Glutamatergic neuron (in vitro differentiated cells): ENCODE results near the gene CACHD1. TPM values are rescaled to one million over a fixed set of nuclear protein-coding genes. Genes with fewer than 3 reads are reported as not detected.

Source experiments
- DNase-seq: peaks from one replicate; pipeline ENCODE4 v3.0.0; 2022
- H3K27ac Mint-ChIP-seq: one replicate; pipeline ENCODE4 v1.8.0; 2020; ENCODE audit warnings: mild to moderate bottlenecking, mixed read lengths, inconsistent platforms; ENCODE audit not compliant: unreplicated experiment
- H3K27me3 Mint-ChIP-seq: one replicate; pipeline ENCODE4 v1.8.0; 2020; ENCODE audit warnings: mild to moderate bottlenecking, moderate library complexity, mixed read lengths, inconsistent platforms; ENCODE audit not compliant: unreplicated experiment
- H3K36me3 Mint-ChIP-seq: one replicate; pipeline ENCODE4 v1.8.0; 2020; ENCODE audit warnings: mild to moderate bottlenecking, mixed read lengths, inconsistent platforms; ENCODE audit not compliant: unreplicated experiment
- H3K4me1 Mint-ChIP-seq: one replicate; pipeline ENCODE4 v1.8.0; 2020; ENCODE audit warnings: mild to moderate bottlenecking, low read depth, mixed read lengths, inconsistent platforms; ENCODE audit not compliant: unreplicated experiment
- H3K4me3 Mint-ChIP-seq: one replicate; pipeline ENCODE4 v1.8.0; 2020; ENCODE audit warnings: mild to moderate bottlenecking, mixed read lengths, inconsistent platforms; ENCODE audit not compliant: unreplicated experiment
- H3K9me3 Mint-ChIP-seq: one replicate; pipeline ENCODE4 v1.8.0; 2020; ENCODE audit warnings: mild to moderate bottlenecking, moderate library complexity, mixed read lengths, inconsistent platforms; ENCODE audit not compliant: unreplicated experiment
- CTCF ChIP-seq: fragments of 200-600 bp; sonication (generic); IDR thresholded peaks from one replicate; pipeline ENCODE4 v1.5.0; 2021; ENCODE audit not compliant: partially characterized antibody, unreplicated experiment
- total RNA-seq: library from RNA; stranded (reverse); fragmentation: NEBNext Ultra II Directional; extraction: Animal tissue kit (Norgen Biotek cat#: 25700); gene quantifications from one replicate; pipeline ENCODE4 v1.2.1, GENCODE V29; 2021; ENCODE audit not compliant: unreplicated experiment

Gene CACHD1
- total RNA-seq, 1 donor from 2014 or later, result 9.4 TPM

DNA sequence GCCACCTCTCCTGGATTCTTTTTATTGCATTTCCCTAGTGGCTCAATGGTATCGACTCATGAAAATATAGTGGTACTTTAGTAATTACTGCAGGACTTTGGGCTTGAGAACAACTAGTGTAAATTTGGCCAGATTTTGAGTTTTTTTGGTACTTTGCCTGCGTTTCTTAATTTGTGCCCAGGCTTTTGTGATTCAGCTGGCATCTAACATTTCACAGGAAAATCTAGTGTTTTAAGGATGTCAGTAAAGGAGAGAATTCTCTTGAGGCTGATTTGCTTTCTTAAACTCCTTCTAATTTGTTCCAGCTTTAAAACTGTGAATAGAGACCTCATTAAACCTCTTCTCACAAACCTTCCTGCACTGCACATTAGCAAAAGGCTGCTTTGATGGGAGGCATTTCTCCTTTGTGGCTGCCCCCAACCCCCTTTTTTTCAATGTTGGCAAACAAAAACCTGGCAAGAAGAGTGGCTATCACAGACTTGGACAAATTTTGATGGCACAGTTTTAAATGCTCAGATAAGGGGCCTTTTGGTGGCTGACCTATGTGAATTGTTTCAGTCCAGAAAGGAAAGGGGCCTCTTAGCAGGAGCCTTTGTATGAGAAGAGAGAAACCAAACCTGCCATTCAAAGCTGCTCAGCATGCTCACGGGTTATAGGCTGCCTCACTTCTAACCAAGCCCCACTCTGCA is 161.6 kb downstream of the CACHD1 start:
- H3K9me3 Mint-ChIP-seq, result no peaks in the 10 kb centered on the region
- H3K27me3 Mint-ChIP-seq, result peaks cover under 1% of the 10 kb centered on the region
- DNase-seq, result no peak
- no peak for TF ChIP-seq CTCF
- no peak overlapping the region for H3K4me3 Mint-ChIP-seq
- H3K4me1 Mint-ChIP-seq, result no peaks in the 10 kb centered on the region
- no peaks in the 10 kb centered on the region for H3K36me3 Mint-ChIP-seq
- no peak overlapping the region for H3K27ac Mint-ChIP-seq

DNA sequence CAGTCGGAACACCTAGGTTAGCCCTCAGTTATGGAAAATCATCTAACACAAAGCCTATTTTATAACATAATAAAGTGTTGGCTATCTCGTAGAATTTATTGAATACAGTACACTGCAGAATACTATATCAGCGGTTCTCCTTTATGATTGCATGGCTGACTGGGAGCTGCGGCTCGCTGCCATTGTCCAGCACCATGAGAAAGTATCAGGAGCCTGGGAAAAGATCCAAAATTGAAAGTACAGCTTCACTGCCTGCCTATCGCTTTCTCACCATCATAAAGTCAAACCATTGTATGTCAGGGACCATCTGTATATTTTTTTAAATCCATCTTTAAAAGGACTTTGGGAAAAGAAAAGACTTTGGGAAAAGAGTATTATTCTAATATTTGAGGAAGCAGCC is 163.0 kb downstream of the CACHD1 start:
- no peak for TF ChIP-seq CTCF
- no peaks in the 10 kb centered on the region for H3K27me3 Mint-ChIP-seq
- DNase-seq, result no peak
- H3K4me3 Mint-ChIP-seq, result no peak overlapping the region
- no peaks in the 10 kb centered on the region for H3K36me3 Mint-ChIP-seq
- no peak overlapping the region for H3K27ac Mint-ChIP-seq
- no peaks in the 10 kb centered on the region for H3K9me3 Mint-ChIP-seq
- no peaks in the 10 kb centered on the region for H3K4me1 Mint-ChIP-seq

GRCh38 chr1:64645735-64646134 is 175.8 kb downstream of the CACHD1 start:
- H3K36me3 Mint-ChIP-seq, result peaks cover 8% of the 10 kb centered on the region
- H3K4me1 Mint-ChIP-seq, result peaks cover 6% of the 10 kb centered on the region
- no peak overlapping the region for H3K27ac Mint-ChIP-seq
- no peak overlapping the region for H3K4me3 Mint-ChIP-seq
- no peak for DNase-seq
- peaks cover 3% of the 10 kb centered on the region for H3K9me3 Mint-ChIP-seq
- no peak for TF ChIP-seq CTCF
- no peaks in the 10 kb centered on the region for H3K27me3 Mint-ChIP-seq

DNA sequence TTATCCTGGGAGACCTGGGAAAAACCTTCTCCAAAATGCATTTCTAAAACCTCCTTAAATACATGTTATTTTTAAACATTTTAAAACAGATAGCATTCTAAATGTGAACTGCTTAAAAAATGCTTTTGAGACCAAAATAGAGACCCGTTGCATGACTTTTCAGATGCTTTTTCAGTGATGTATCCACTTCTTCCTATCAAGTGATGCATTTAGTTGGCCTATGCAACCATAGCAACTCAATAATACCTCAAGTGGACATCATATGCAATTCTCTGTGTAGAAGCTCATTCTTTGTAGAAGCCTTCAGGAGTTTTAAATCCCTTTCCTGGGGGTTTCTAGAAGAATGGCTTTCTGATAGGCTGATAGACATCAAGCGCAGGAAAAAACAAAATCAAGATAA is 180.5 kb downstream of the CACHD1 start:
- no peaks in the 10 kb centered on the region for H3K27me3 Mint-ChIP-seq
- H3K4me1 Mint-ChIP-seq, result peaks cover 6% of the 10 kb centered on the region
- H3K27ac Mint-ChIP-seq, result no peak overlapping the region
- peaks cover 2% of the 10 kb centered on the region for H3K9me3 Mint-ChIP-seq
- DNase-seq, result no peak
- H3K36me3 Mint-ChIP-seq, result no peaks in the 10 kb centered on the region
- no peak overlapping the region for H3K4me3 Mint-ChIP-seq
- no peak for TF ChIP-seq CTCF

GRCh38 chr1:64651841-64652240 is 181.9 kb downstream of the CACHD1 start:
- DNase-seq, result no peak
- Mint-ChIP-seq H3K4me3 (no peak overlapping the region), H3K27me3 (no peaks in the 10 kb centered on the region), H3K36me3 (no peaks in the 10 kb centered on the region), H3K9me3 (peaks cover 2% of the 10 kb centered on the region), H3K4me1 (peaks cover 6% of the 10 kb centered on the region), H3K27ac (no peak overlapping the region)
- TF ChIP-seq CTCF, result no peak
